GM23248 (cell line): ENCODE measurements around the gene PSORS1C1. TPM values are rescaled to one million over a fixed set of nuclear protein-coding genes. Genes with fewer than 3 reads are reported as not detected.

ENCODE experiments used
- DNase-seq: peaks from one replicate; pipeline ENCODE4 v3.0.0-alpha.2; 2015
- H2AFZ ChIP-seq: fragments of 200-600 bp; sonication (generic); 2 replicates; pipeline ENCODE4 v1.6.1; 2016; ENCODE audit warnings: antibody characterized with exemption
- H3F3A ChIP-seq: fragments of 200-600 bp; sonication (generic); 2 replicates; pipeline ENCODE4 v1.6.1; 2016; ENCODE audit warnings: mild to moderate bottlenecking, antibody characterized with exemption, mixed run types; ENCODE audit not compliant: insufficient read depth
- H3K27ac ChIP-seq: fragments of 200-600 bp; sonication (generic); 2 replicates; pipeline ENCODE4 v1.5.1; 2016; ENCODE audit warnings: mild to moderate bottlenecking
- H3K27me3 ChIP-seq: fragments of 200-600 bp; sonication (generic); replicated peaks from 2 replicates; pipeline ENCODE4 v1.6.1; 2016; ENCODE audit warnings: mild to moderate bottlenecking; ENCODE audit not compliant: insufficient read depth
- H3K36me3 ChIP-seq: fragments of 200-600 bp; sonication (generic); 2 replicates; pipeline ENCODE4 v1.6.1; 2016; ENCODE audit warnings: low read depth, mild to moderate bottlenecking
- H3K4me1 ChIP-seq: fragments of 200-600 bp; sonication (generic); 2 replicates; pipeline ENCODE4 v1.6.1; 2016; ENCODE audit warnings: mild to moderate bottlenecking; ENCODE audit not compliant: insufficient read depth
- H3K4me2 ChIP-seq: fragments of 200-600 bp; sonication (generic); one replicate; pipeline ENCODE4 v1.6.1; 2016; ENCODE audit warnings: mild to moderate bottlenecking; ENCODE audit not compliant: unreplicated experiment
- H3K4me3 ChIP-seq: fragments of 200-600 bp; sonication (generic); 2 replicates; pipeline ENCODE4 v1.5.1; 2016; ENCODE audit warnings: mild to moderate bottlenecking
- H3K79me2 ChIP-seq: fragments of 200-600 bp; sonication (generic); 2 replicates; pipeline ENCODE4 v1.6.1; 2016; ENCODE audit warnings: mild to moderate bottlenecking; ENCODE audit not compliant: insufficient read depth
- H3K9ac ChIP-seq: fragments of 200-600 bp; sonication (generic); 2 replicates; pipeline ENCODE4 v1.6.1; 2016; ENCODE audit warnings: mild to moderate bottlenecking
- H3K9me2 ChIP-seq: fragments of 200-600 bp; sonication (generic); 2 replicates; pipeline ENCODE4 v1.6.1; 2016; ENCODE audit warnings: mixed run types, mild to moderate bottlenecking, moderate library complexity; ENCODE audit not compliant: insufficient read depth
- H3K9me3 ChIP-seq: fragments of 200-600 bp; sonication (generic); one replicate; pipeline ENCODE4 v1.6.1; 2017; ENCODE audit warnings: low read depth
- H4K20me1 ChIP-seq: fragments of 200-600 bp; sonication (generic); 2 replicates; pipeline ENCODE4 v1.6.0; 2016; ENCODE audit not compliant: insufficient read depth
- EZH2 ChIP-seq: fragments of 200-600 bp; sonication (generic); IDR thresholded peaks from 2 replicates; pipeline ENCODE4 v1.6.1; 2018; ENCODE audit warnings: antibody characterized with exemption, mild to moderate bottlenecking; ENCODE audit not compliant: insufficient read depth, poor library complexity, severe bottlenecking
- EZH2phosphoT487 ChIP-seq: fragments of 200-600 bp; sonication (generic); IDR thresholded peaks from 2 replicates; pipeline ENCODE4 v1.6.1; 2018; ENCODE audit warnings: antibody characterized with exemption, moderate library complexity, mild to moderate bottlenecking, low read depth; ENCODE audit not compliant: insufficient read depth
- WGBS, 2 experiments: methylation state at CpG; one replicate each; pipeline ENCODE4 v1.1.6; 2015 to 2017; ENCODE audit warnings: low lambda C conversion rate in 2 of 2, low coverage in 1 of 2; ENCODE audit errors: missing lambda C conversion rate in 2 of 2; 5-methylcytosine and 5-hydroxymethylcytosine counted together
- in situ Hi-C: fragments of 300-500 bp; cut with MboI; formaldehyde crosslinking; loops from 2 replicates; pipeline ENCODE4 v1.15.0; 2020
- polyA plus RNA-seq: library from polyadenylated mRNA; unstranded; fragments of >200 nt; fragmentation: Nextera tagmentation; extraction: Ambion mirVana; gene quantifications from 2 replicates; pipeline ENCODE4 v1.2.1, GENCODE V29; 2016
- total RNA-seq: library from RNA; depleted of rRNA; stranded (reverse); fragments of >200 nt; shearing (Covaris generic); gene quantifications from 2 replicates; pipeline ENCODE4 v1.2.3, GENCODE V29; 2014

PSORS1C1 gene
- total and polyA plus RNA-seq, 2 experiments from 2014 or later: 0.22 to 2.6 TPM

- Histone ChIP-seq H3F3A (peaks cover 7% of the 10 kb centered on the region; the same call in 1 of the 2 replicates), H2AFZ (no peak within 1 kb of the TSS), H3K27ac (no peak within 1 kb of the TSS), H3K36me3 (no peaks in the 10 kb centered on the region), H3K9me3 (no peaks in the 10 kb centered on the region), H3K79me2 (no peaks in the 10 kb centered on the region), H4K20me1 (no peaks in the 10 kb centered on the region), H3K4me3 (no peak within 1 kb of the TSS), H3K9me2 (no peaks in the 10 kb centered on the region), H3K4me2 (no peak within 1 kb of the TSS), H3K27me3 (no peaks in the 10 kb centered on the region), H3K4me1 (peaks cover under 1% of the 10 kb centered on the region; the same call in 1 of the 2 replicates), H3K9ac (no peak within 1 kb of the TSS)
- no peak for TF ChIP-seq EZH2
- no peak for TF ChIP-seq EZH2phosphoT487
- DNase-seq: no peak
- 56 to 63% methylated on average over 4 to 9 of the region's 9 CpGs for WGBS, 2 experiments
- in situ Hi-C loops: no loop called here
These were observed 55.9 kb downstream of the PSORS1C1 start, which contains the start of gene POU5F1 for GRCh38 chr6:31170600-31170881. Gene POU5F1, minus strand, starts transcription at chr6:31170682. Its CDS starts 62 bp downstream, at chr6:31170620.

- Histone ChIP-seq H3K36me3 (no peaks in the 10 kb centered on the region), H3K27me3 (no peaks in the 10 kb centered on the region), H3K9me2 (no peaks in the 10 kb centered on the region), H3K4me2 (no peak overlapping the region), H4K20me1 (no peaks in the 10 kb centered on the region), H3K9me3 (no peaks in the 10 kb centered on the region), H3F3A (peaks cover 13% of the 10 kb centered on the region; the same call in 1 of the 2 replicates), H3K4me3 (no peak overlapping the region), H3K4me1 (peaks cover 6% of the 10 kb centered on the region), H2AFZ (no peak overlapping the region), H3K9ac (no peak overlapping the region), H3K27ac (no peak overlapping the region), H3K79me2 (no peaks in the 10 kb centered on the region)
- TF ChIP-seq EZH2 (no peak), EZH2phosphoT487 (no peak)
- in situ Hi-C loops: no loop called here
- no peak for DNase-seq
- WGBS, 2 experiments: 79% methylated on average over 8 to 10 of the region's 10 CpGs
These were observed 56.5 kb downstream of the PSORS1C1 start for GRCh38 chr6:31170987-31171671.

- Histone ChIP-seq H3K4me2 (no peak overlapping the region), H3K36me3 (no peaks in the 10 kb centered on the region), H3K9ac (no peak overlapping the region), H3K4me3 (no peak overlapping the region), H3K4me1 (peaks cover 13% of the 10 kb centered on the region), H4K20me1 (no peaks in the 10 kb centered on the region), H3K9me3 (no peaks in the 10 kb centered on the region), H3K27me3 (no peaks in the 10 kb centered on the region), H3K27ac (no peak overlapping the region), H3K9me2 (no peaks in the 10 kb centered on the region), H2AFZ (no peak overlapping the region), H3F3A (peaks cover 18% of the 10 kb centered on the region; the same call in 1 of the 2 replicates), H3K79me2 (no peaks in the 10 kb centered on the region)
- TF ChIP-seq EZH2 (no peak), EZH2phosphoT487 (no peak)
- WGBS, 2 experiments: 66 to 76% methylated on average over 15 to 16 of the region's 16 CpGs
- in situ Hi-C loops: no loop called here
- DNase-seq: no peak
These were observed 57.6 kb downstream of the PSORS1C1 start for GRCh38 chr6:31171931-31172905.

- Histone ChIP-seq H4K20me1 (no peaks in the 10 kb centered on the region), H2AFZ (no peak overlapping the region), H3K27ac (no peak overlapping the region), H3K36me3 (no peaks in the 10 kb centered on the region), H3K4me1 (peaks cover 13% of the 10 kb centered on the region), H3K27me3 (no peaks in the 10 kb centered on the region), H3K79me2 (no peaks in the 10 kb centered on the region), H3K4me3 (no peak overlapping the region), H3K9ac (no peak overlapping the region), H3K9me2 (no peaks in the 10 kb centered on the region), H3K4me2 (no peak overlapping the region), H3F3A (peaks cover 18% of the 10 kb centered on the region; the same call in 1 of the 2 replicates), H3K9me3 (no peaks in the 10 kb centered on the region)
- TF ChIP-seq EZH2phosphoT487: no peak
- no peak for TF ChIP-seq EZH2
- no peak for DNase-seq
- in situ Hi-C loops: no loop called here
- 71 to 76% methylated on average over 5 of the region's 5 CpGs for WGBS, 2 experiments
These were observed 58.4 kb downstream of the PSORS1C1 start for GRCh38 chr6:31172973-31173384.
